ENCODE data around the gene A1CF. TPM values are rescaled to one million over a fixed set of nuclear protein-coding genes. Genes with fewer than 3 reads are reported as not detected.
"Not testable (repeated sequence)": the region's sequence is repeated elsewhere in the genome, so short reads cannot be mapped to it uniquely, and the experiment has no call there.

A1CF gene
- total and polyA plus RNA-seq, 2 experiments from 2014 or later: 25.4 to 47.6 TPM

DNA sequence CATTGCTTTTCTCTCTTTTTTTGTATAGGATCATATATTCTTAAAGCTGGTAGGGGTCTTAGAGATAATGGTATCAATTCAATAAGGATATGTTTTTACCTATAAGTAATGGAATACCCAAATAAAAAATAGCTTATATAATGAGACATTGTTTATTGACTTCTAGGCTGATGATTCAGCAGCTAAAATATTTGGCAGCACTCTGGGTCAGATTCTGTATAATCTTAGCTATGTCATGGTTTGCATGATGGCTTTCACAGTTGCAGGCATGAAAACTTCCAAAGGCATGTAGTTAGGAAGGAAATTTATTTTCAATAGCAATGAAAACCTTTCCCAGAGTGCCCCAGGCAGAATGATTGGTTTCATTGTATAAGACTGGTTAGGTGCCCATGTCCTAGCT, 32.1 kb upstream of the A1CF start:
- no peak for TF ChIP-seq EZH2phosphoT487 (IDR thresholded peaks at IDR 0.05; ENCODE audit: low read depth, severe bottlenecking, unreplicated experiment)
- no peak for TF ChIP-seq EZH2 (IDR thresholded peaks at IDR 0.05; ENCODE audit: borderline replicate concordance)
- TF ChIP-seq, protein P1, sequence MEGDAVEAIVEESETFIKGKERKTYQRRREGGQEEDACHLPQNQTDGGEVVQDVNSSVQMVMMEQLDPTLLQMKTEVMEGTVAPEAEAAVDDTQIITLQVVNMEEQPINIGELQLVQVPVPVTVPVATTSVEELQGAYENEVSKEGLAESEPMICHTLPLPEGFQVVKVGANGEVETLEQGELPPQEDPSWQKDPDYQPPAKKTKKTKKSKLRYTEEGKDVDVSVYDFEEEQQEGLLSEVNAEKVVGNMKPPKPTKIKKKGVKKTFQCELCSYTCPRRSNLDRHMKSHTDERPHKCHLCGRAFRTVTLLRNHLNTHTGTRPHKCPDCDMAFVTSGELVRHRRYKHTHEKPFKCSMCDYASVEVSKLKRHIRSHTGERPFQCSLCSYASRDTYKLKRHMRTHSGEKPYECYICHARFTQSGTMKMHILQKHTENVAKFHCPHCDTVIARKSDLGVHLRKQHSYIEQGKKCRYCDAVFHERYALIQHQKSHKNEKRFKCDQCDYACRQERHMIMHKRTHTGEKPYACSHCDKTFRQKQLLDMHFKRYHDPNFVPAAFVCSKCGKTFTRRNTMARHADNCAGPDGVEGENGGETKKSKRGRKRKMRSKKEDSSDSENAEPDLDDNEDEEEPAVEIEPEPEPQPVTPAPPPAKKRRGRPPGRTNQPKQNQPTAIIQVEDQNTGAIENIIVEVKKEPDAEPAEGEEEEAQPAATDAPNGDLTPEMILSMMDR (IDR thresholded peaks at IDR 0.05; ENCODE audit: poor library complexity): no peak
- Histone ChIP-seq H3K27ac (no peak overlapping the region), H3K27me3 (no peaks in the 10 kb centered on the region), H2AFZ (no peak overlapping the region), H3K9me2 (replicated peaks; ENCODE audit: insufficient read depth) (no peaks in the 10 kb centered on the region), H3K4me3 (no peak overlapping the region), H3K4me2 (no peak overlapping the region), H3K36me3 (replicated peaks; ENCODE audit: insufficient read depth, low read depth) (no peaks in the 10 kb centered on the region), H3K79me2 (no peaks in the 10 kb centered on the region), H3K4me1 (ENCODE audit: insufficient read depth) (no peaks in the 10 kb centered on the region), H3K9me3 (ENCODE audit: low read depth) (no peaks in the 10 kb centered on the region), H4K20me1 (ENCODE audit: insufficient read depth, poor library complexity, severe bottlenecking) (no peaks in the 10 kb centered on the region)
- no peak for DNase-seq (ENCODE audit: low spot score)

DNA sequence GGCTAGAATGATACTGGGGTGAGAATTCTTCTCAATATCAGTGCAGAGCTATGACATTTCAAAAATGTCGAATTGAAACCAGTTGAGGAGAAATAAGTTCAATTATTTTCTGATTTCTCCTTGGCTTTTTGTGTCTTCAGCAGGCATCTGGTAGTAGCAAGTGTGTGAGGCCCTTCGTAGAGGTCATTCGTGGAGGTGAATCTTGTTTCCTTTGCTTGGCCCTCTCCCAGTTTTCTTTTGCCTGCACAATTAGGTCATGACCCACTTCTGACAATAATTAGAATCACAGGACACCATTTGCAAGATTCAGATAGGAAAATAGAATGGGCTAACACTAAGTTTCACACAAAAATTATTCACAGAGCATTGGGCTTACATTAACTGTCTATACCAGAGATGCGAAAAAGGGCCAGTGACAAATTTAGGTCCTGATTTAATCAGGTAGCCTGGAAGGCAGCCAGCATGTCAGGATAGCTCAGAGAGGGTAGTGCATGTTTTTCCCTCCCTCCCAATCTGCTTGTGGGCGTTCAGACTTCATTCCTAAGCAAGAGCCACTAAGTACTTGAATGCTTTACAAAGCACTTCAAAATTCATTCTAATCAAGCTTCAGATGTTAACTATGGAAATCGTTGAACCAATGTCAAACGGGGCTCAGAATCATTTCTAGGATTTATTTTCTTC, 24.0 kb upstream of the A1CF start:
- Histone ChIP-seq H3K36me3 (replicated peaks; ENCODE audit: insufficient read depth, low read depth) (no peaks in the 10 kb centered on the region), H3K9me2 (replicated peaks; ENCODE audit: insufficient read depth) (no peaks in the 10 kb centered on the region), H4K20me1 (ENCODE audit: insufficient read depth, poor library complexity, severe bottlenecking) (no peaks in the 10 kb centered on the region), H3K27ac (no peak overlapping the region), H3K4me2 (no peak overlapping the region), H3K79me2 (no peaks in the 10 kb centered on the region), H3K9me3 (ENCODE audit: low read depth) (no peaks in the 10 kb centered on the region), H2AFZ (no peak overlapping the region), H3K27me3 (no peaks in the 10 kb centered on the region), H3K4me1 (ENCODE audit: insufficient read depth) (no peaks in the 10 kb centered on the region), H3K4me3 (no peak overlapping the region)
- no peak for TF ChIP-seq EZH2phosphoT487 (IDR thresholded peaks at IDR 0.05; ENCODE audit: low read depth, severe bottlenecking, unreplicated experiment)
- no peak for TF ChIP-seq EZH2 (IDR thresholded peaks at IDR 0.05; ENCODE audit: borderline replicate concordance)
- TF ChIP-seq, protein P1 (IDR thresholded peaks at IDR 0.05; ENCODE audit: poor library complexity): no peak
- 85% methylated on average over 7 of the region's 7 CpGs for WGBS (ENCODE audit: low lambda C conversion rate, missing lambda C conversion rate)
- no peak for DNase-seq (ENCODE audit: low spot score)

DNA sequence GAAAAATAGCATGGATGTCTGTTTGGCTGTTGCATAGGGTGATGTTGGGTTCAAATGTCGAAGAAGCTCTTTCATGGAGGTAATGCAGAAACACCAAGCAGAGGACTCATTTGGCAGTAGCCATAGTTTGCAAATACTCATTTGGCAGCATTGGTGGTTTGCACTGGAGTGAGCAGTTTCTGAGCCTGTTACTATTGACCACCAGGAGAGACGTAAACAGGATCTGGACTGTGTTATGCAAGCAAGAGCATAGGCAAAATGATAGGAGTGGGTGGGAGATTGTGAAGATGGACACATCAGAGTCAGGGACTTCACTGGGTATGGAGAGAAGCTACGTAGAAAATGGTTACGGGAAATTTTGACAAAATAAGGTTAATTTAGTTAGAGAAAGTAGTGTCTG, 22.9 kb upstream of the A1CF start:
- no peaks in the 10 kb centered on the region for H4K20me1 ChIP-seq (ENCODE audit: insufficient read depth, poor library complexity, severe bottlenecking)
- no peaks in the 10 kb centered on the region for H3K36me3 ChIP-seq (replicated peaks; ENCODE audit: insufficient read depth, low read depth)
- H3K4me2 ChIP-seq: no peak overlapping the region
- no peak overlapping the region for H3K27ac ChIP-seq
- WGBS (ENCODE audit: low lambda C conversion rate, missing lambda C conversion rate): 86% methylated on average over 4 of the region's 4 CpGs
- no peak overlapping the region for H2AFZ ChIP-seq
- H3K4me1 ChIP-seq (ENCODE audit: insufficient read depth): no peaks in the 10 kb centered on the region
- TF ChIP-seq EZH2 (IDR thresholded peaks at IDR 0.05; ENCODE audit: borderline replicate concordance): no peak
- TF ChIP-seq, protein P1 (IDR thresholded peaks at IDR 0.05; ENCODE audit: poor library complexity): no peak
- no peak for TF ChIP-seq EZH2phosphoT487 (IDR thresholded peaks at IDR 0.05; ENCODE audit: low read depth, severe bottlenecking, unreplicated experiment)
- H3K9me2 ChIP-seq (replicated peaks; ENCODE audit: insufficient read depth): no peaks in the 10 kb centered on the region
- no peaks in the 10 kb centered on the region for H3K9me3 ChIP-seq (ENCODE audit: low read depth)
- no peaks in the 10 kb centered on the region for H3K27me3 ChIP-seq
- no peak for DNase-seq (ENCODE audit: low spot score)
- H3K79me2 ChIP-seq: no peaks in the 10 kb centered on the region
- no peak overlapping the region for H3K4me3 ChIP-seq

DNA sequence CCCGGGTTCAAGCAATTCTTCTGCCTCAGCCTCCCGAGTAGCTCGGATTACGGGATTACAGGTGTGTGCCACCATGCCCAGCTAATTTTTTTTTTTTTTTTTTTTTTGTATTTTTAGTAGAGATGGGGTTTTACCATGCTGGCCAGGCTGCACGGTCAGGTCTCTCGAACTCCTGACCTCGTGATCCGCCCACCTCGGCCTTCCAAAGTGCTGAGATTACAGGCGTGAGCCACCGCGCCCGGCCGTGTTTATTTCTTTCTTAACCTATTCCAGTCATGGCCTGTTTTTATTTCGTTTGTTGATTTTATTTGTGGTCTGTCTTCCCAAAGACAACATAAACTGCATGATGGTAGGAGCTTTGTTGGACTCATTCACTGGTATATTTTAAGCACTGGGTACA, 20.4 kb upstream of the A1CF start:
- not testable (repeated sequence) for H3K4me2 ChIP-seq; H3K9me2 ChIP-seq (replicated peaks; ENCODE audit: insufficient read depth); H2AFZ ChIP-seq; H3K36me3 ChIP-seq (replicated peaks; ENCODE audit: insufficient read depth, low read depth); H3K4me1 ChIP-seq (ENCODE audit: insufficient read depth); H3K27ac ChIP-seq; H3K4me3 ChIP-seq; H3K79me2 ChIP-seq; H4K20me1 ChIP-seq (ENCODE audit: insufficient read depth, poor library complexity, severe bottlenecking); H3K27me3 ChIP-seq; DNase-seq (ENCODE audit: low spot score); H3K9me3 ChIP-seq (ENCODE audit: low read depth)
- 94% methylated on average over 15 of the region's 15 CpGs for WGBS (ENCODE audit: low lambda C conversion rate, missing lambda C conversion rate)

Measured in hepatocyte (in vitro differentiated cells).